Fibroblast of mammary gland (primary cell): ENCODE measurements around the gene MIDN.

Experiments
- DNase-seq: peaks from one replicate; pipeline ENCODE4 v3.0.0-alpha.2; 2010; ENCODE audit warnings: low read depth
- H3K4me3 ChIP-seq: 2 replicates; pipeline ENCODE4 v1.5.1; 2011; ENCODE audit warnings: low read depth, mild to moderate bottlenecking, low read length, moderate library complexity; ENCODE audit not compliant: control insufficient read depth
- TF ChIP-seq, protein P1 (sequence below): conservative IDR thresholded peaks from 2 replicates; pipeline ENCODE4 v1.5.1; 2011; ENCODE audit warnings: low read depth, low read length, inconsistent platforms; ENCODE audit not compliant: control insufficient read depth, insufficient read depth

MIDN gene

DNA sequence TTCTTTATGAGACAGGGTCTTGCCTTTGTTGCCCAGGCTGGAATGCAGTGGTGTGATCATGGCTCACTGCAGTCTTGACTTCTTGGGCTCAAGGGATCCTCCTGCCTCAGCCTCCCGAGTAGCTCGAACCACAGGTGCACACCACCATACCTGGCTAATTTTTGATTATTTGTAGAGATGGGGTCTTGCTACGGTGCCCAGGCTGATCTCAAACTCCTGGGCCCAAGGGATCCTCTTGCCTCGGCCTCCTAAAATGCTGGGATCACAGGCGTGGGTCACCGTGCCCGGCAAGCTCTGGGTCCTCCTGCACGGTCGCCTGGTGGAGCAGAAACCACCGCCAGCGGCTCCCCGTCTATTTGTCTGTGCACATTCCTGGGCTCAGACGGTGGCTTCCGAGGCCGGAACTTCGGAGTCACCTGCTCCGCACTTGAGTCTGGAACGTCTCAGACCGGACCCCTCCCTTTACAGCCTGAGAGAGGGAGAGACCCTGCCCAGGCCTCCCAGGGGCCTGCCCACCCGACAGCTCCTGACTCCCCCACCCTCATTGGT is 59.4 kb downstream of the MIDN start:
- H3K4me3 ChIP-seq: no peak overlapping the region
- DNase-seq: no peak
- TF ChIP-seq, protein P1, sequence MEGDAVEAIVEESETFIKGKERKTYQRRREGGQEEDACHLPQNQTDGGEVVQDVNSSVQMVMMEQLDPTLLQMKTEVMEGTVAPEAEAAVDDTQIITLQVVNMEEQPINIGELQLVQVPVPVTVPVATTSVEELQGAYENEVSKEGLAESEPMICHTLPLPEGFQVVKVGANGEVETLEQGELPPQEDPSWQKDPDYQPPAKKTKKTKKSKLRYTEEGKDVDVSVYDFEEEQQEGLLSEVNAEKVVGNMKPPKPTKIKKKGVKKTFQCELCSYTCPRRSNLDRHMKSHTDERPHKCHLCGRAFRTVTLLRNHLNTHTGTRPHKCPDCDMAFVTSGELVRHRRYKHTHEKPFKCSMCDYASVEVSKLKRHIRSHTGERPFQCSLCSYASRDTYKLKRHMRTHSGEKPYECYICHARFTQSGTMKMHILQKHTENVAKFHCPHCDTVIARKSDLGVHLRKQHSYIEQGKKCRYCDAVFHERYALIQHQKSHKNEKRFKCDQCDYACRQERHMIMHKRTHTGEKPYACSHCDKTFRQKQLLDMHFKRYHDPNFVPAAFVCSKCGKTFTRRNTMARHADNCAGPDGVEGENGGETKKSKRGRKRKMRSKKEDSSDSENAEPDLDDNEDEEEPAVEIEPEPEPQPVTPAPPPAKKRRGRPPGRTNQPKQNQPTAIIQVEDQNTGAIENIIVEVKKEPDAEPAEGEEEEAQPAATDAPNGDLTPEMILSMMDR: no peak

- TF ChIP-seq, protein P1: no peak
- DNase-seq: no peak
- H3K4me3 ChIP-seq: no peak overlapping the region
Observed at GRCh38 chr19:1308718-1309117, 60.3 kb downstream of the MIDN start.
